Psoas muscle (tissue), 8 donors: ENCODE measurements around the gene SNAP47. TPM values are rescaled to one million over a fixed set of nuclear protein-coding genes. Genes with fewer than 3 reads are reported as not detected.

Experiments used
- ATAC-seq, 4 donors: fragments of 200-7000 bp; cut with Tn5 transposase; one replicate each; pipeline ENCODE4 v1.9.1; 2020; ENCODE audit warnings: moderate library complexity in 3 of 4, mild to moderate bottlenecking in 2 of 4
- DNase-seq, 2 donors: peaks; one replicate each; pipeline ENCODE4 v3.0.0-alpha.2; 2020
- H3K27ac ChIP-seq: fragments of 200-600 bp; one replicate; pipeline ENCODE4 v1.8.0; 2022
- H3K27me3 ChIP-seq, 3 donors: fragments of 200-600 bp in 1 of 3; one replicate each; pipeline versions ENCODE4 v1.6.1 to v1.8.0; 2013 to 2022; ENCODE audit warnings: low read length in 2 of 3, mild to moderate bottlenecking in 2 of 3, moderate library complexity in 1 of 3; ENCODE audit not compliant: insufficient read depth in 3 of 3
- H3K36me3 ChIP-seq, 2 donors: fragments of 200-600 bp in 1 of 2; one replicate each; pipeline versions ENCODE4 v1.6.1 to v1.8.0; 2013 to 2022; ENCODE audit warnings: low read depth in 1 of 2, mild to moderate bottlenecking in 1 of 2, moderate library complexity in 1 of 2; ENCODE audit not compliant: insufficient read depth in 1 of 2
- H3K4me1 ChIP-seq: fragments of 200-600 bp; one replicate; pipeline ENCODE4 v1.8.0; 2022
- H3K4me3 ChIP-seq: fragments of 200-600 bp; one replicate; pipeline ENCODE4 v1.8.0; 2022; ENCODE audit warnings: mild to moderate bottlenecking
- H3K9me3 ChIP-seq: fragments of 200-600 bp; one replicate; pipeline ENCODE4 v1.8.0; 2022
- CTCF ChIP-seq: fragments of 200-600 bp; IDR thresholded peaks from one replicate; pipeline ENCODE4 v1.8.0; 2022; ENCODE audit warnings: antibody characterized with exemption
- WGBS, 3 donors: extraction: QIAGEN DNeasy Blood & Tissue Kit; methylation state at CpG; one replicate each; pipeline versions ENCODE4 v1.1.6 to v1.1.7; 2013; 5-methylcytosine and 5-hydroxymethylcytosine counted together
- intact Hi-C, 2 donors: fragments of 100-400 bp; cut with DNase I; formaldehyde crosslinking; loops; one replicate each; pipeline versions ENCODE4 v1.11.0 to v1.14.2; 2022
- polyA plus RNA-seq, 3 donors: library from polyadenylated mRNA; stranded (reverse); fragments of 200-250 nt; gene quantifications; one replicate each; pipeline ENCODE4 v1.2.3, GENCODE V29; 2013
- total RNA-seq, 4 donors: library from RNA; stranded (reverse); fragmentation: NEBNext Ultra II Directional in 2 of 4; extraction: Animal tissue kit (Norgen Biotek cat#: 25700) in 2 of 4; gene quantifications; one replicate each; pipeline versions ENCODE4 v1.2.1 to v1.2.4, GENCODE V29; 2021 to 2023
- donor health status: healthy with polysubstance abuse.
- donor health status: DM: no; HTN: no; CAD: no; lungs with moderate emphysema.
- donor health status: Bipolar disorder and iron deficiency.
- donor health status: healthy.
- donor health status: DM: yes; HTN: yes; CAD: no.
- donor health status: DM: no; HTN: no; CAD: no.
- donor health status: DM: no; HTN: no; CAD: no.
- donor health status: DM: yes; HTN: yes; CAD: no.

SNAP47 gene
- total and polyA plus RNA-seq, 7 donors = 17.9 to 40.5 (median 26.6) TPM

- no peak overlapping the region for H3K27ac ChIP-seq
- no peak overlapping the region for H3K4me3 ChIP-seq
- ATAC-seq (no peak), DNase-seq (peak in 1 of 2 donors; percentile 30)
- peaks cover 10 to 47% of the 10 kb centered on the region in 2 donors for H3K36me3 ChIP-seq
- TF ChIP-seq CTCF = no peak
- H3K27me3 ChIP-seq = no peaks in the 10 kb centered on the region
- intact Hi-C loops = loop anchor here in 1 of 2 donors (10.0 kb wide), 1 partner anchor 305 kb away; no protein-coding TSS in a partner anchor
- 91 to 97% (median 92%) methylated on average over 15 of the region's 15 CpGs for WGBS, 3 donors
- no peaks in the 10 kb centered on the region for H3K9me3 ChIP-seq
- no peaks in the 10 kb centered on the region for H3K4me1 ChIP-seq
Observed at GRCh38 chr1:227769936-227770494, 34.8 kb downstream of the SNAP47 start.

GRCh38 chr1:227770812-227771211 lies 35.6 kb downstream of the SNAP47 start:
- Histone ChIP-seq H3K27ac (no peak overlapping the region), H3K4me1 (no peaks in the 10 kb centered on the region), H3K27me3 (no peaks in the 10 kb centered on the region), H3K4me3 (no peak overlapping the region), H3K9me3 (no peaks in the 10 kb centered on the region), H3K36me3 (peaks cover 10 to 49% of the 10 kb centered on the region in 2 donors)
- ATAC-seq (no peak), DNase-seq (no peak)
- intact Hi-C loops = no loop called here
- no peak for TF ChIP-seq CTCF
- 96 to 98% (median 97%) methylated on average over 13 of the region's 13 CpGs for WGBS, 3 donors

- DNase-seq (no peak), ATAC-seq (no peak)
- peaks cover 10 to 54% of the 10 kb centered on the region in 2 donors for H3K36me3 ChIP-seq
- H3K27ac ChIP-seq = no peak overlapping the region
- intact Hi-C loops = no loop called here
- 88 to 95% (median 95%) methylated on average over 7 to 8 of the region's 8 CpGs for WGBS, 3 donors
- H3K27me3 ChIP-seq = no peaks in the 10 kb centered on the region
- no peaks in the 10 kb centered on the region for H3K9me3 ChIP-seq
- no peak for TF ChIP-seq CTCF
- no peaks in the 10 kb centered on the region for H3K4me1 ChIP-seq
- H3K4me3 ChIP-seq = no peak overlapping the region
Observed at GRCh38 chr1:227771326-227771725, 36.1 kb downstream of the SNAP47 start.

GRCh38 chr1:227771771-227772170 lies 36.5 kb downstream of the SNAP47 start:
- no peak overlapping the region for H3K27ac ChIP-seq
- peaks cover 10 to 56% of the 10 kb centered on the region in 2 donors for H3K36me3 ChIP-seq
- no peak for TF ChIP-seq CTCF
- no peaks in the 10 kb centered on the region for H3K9me3 ChIP-seq
- no peaks in the 10 kb centered on the region for H3K27me3 ChIP-seq
- intact Hi-C loops = no loop called here
- WGBS, 3 donors = 96 to 98% (median 97%) methylated on average over 7 of the region's 7 CpGs
- DNase-seq (peak in 1 of 2 donors; percentile 30), ATAC-seq (no peak)
- no peaks in the 10 kb centered on the region for H3K4me1 ChIP-seq
- H3K4me3 ChIP-seq = no peak overlapping the region

- Histone ChIP-seq H3K4me3 (no peak overlapping the region), H3K4me1 (no peaks in the 10 kb centered on the region), H3K36me3 (peaks cover 4 to 38% of the 10 kb centered on the region in 2 donors), H3K9me3 (no peaks in the 10 kb centered on the region), H3K27ac (no peak overlapping the region), H3K27me3 (no peaks in the 10 kb centered on the region)
- intact Hi-C loops = no loop called here
- DNase-seq (peak in 1 of 2 donors; percentile 25), ATAC-seq (no peak)
- TF ChIP-seq CTCF = no peak
- WGBS, 3 donors = 87 to 95% (median 93%) methylated on average over 15 of the region's 15 CpGs
Observed at GRCh38 chr1:227773558-227773957, 38.3 kb downstream of the SNAP47 start.
